ENCODE results near the gene SOX5.
A peak's percentile ranks its signal among the peaks of the same experiment; 100 is the strongest.

Gene SOX5

DNA sequence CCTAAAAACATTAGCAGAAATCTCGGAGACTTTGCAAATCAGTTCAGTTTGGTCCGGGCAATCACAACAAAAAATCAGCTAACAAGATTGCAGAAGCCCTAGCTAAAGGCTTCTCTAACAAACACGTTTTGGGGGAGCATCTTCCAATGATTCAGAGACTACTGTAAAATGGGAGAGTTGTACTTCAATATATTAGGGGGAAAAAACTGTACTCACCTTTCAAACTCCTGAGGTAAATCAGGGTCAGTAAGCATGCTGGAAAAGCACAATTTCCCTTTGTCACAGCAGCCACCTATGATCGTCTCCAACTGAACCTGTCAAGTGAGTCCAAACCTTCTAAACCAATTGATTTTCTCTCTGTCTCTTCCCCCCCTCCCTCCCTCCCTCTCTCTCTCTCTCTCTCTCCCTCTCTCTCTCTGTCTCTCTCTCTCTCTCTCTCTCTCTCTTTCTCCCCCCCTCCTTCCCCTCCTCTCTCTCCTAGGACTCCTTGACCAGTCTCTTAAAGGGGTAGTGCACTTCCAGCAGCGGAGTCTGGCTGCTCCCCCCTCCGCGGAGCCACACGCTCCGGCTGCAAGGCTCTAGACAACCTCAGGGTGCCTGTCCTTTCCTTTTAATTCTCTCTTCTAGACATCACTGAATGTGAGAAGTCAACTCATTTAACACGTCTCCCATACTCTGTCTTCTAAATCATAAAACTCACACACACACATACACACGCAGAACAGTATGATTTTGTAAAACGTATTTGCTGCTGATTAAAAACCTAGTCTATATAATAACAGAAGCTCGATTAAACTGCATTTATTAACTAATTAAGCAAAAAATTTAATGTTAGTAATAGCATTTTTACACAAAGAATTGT is at the start of gene SOX5:
Gene SOX5 (minus strand): TSS at position 323 of the 862 bp plus-strand sequence. CDS start 69 bp downstream, at position 254.
- no peak for TF ChIP-seq ZNF274 (IDR thresholded peaks at IDR 0.05; ENCODE audit: low read depth, low read length)
- H3K4me3 ChIP-seq (ENCODE audit: low read length), result peak within 1 kb of the TSS; percentile 65

GRCh38 chr12:23987046-23987445 is 37.6 kb upstream of the SOX5 start:
- no peak overlapping the region for H3K4me3 ChIP-seq (ENCODE audit: low read length)
- TF ChIP-seq ZNF274 (IDR thresholded peaks at IDR 0.05; ENCODE audit: low read depth, low read length), result no peak

GRCh38 chr12:23980826-23981225 is 31.4 kb upstream of the SOX5 start:
- TF ChIP-seq ZNF274 (IDR thresholded peaks at IDR 0.05; ENCODE audit: low read depth, low read length), result no peak
- H3K4me3 ChIP-seq (ENCODE audit: low read length), result no peak overlapping the region

DNA sequence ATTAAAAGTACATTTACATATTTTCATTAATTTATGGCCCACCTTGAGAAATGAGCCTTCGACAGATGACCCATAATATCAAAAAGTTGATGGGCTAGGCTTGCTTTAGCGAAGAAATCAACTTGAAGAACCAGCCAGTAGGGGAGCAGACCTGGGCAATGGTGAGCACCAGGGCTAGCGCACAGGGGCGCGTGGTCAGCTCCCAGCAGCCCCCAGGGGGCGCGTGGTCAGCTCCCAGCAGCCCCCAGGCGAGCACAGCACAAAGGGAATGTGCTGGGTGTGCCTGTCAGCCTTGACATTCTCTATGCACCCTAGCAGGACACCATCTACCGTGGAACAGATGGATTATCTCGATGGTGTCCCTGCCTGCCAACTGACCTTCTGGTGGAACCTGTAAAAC is 15.3 kb upstream of the SOX5 start:
- H3K4me3 ChIP-seq (ENCODE audit: low read length), result no peak overlapping the region
- TF ChIP-seq ZNF274 (IDR thresholded peaks at IDR 0.05; ENCODE audit: low read depth, low read length), result no peak

GRCh38 chr12:23959826-23960225 is 10.4 kb upstream of the SOX5 start:
- no peak overlapping the region for H3K4me3 ChIP-seq (ENCODE audit: low read length)
- no peak for TF ChIP-seq ZNF274 (IDR thresholded peaks at IDR 0.05; ENCODE audit: low read depth, low read length)

GRCh38 chr12:23954332-23954731 is 4.9 kb upstream of the SOX5 start:
- H3K4me3 ChIP-seq (ENCODE audit: low read length), result no peak overlapping the region

GRCh38 chr12:23952071-23952470 is 2.6 kb upstream of the SOX5 start:
- TF ChIP-seq ZNF274 (IDR thresholded peaks at IDR 0.05; ENCODE audit: low read depth, low read length), result no peak

More at GRCh38 chr12:23954332-23954731, 4.9 kb upstream of the SOX5 start:
- TF ChIP-seq ZNF274 (IDR thresholded peaks at IDR 0.05; ENCODE audit: low read depth, low read length), result no peak

GRCh38 chr12:23950775-23951451 is 1.4 kb upstream of the SOX5 start:
- TF ChIP-seq ZNF274 (IDR thresholded peaks at IDR 0.05; ENCODE audit: low read depth, low read length), result no peak
- H3K4me3 ChIP-seq (ENCODE audit: low read length), result peak overlapping the region; percentile 65

More at GRCh38 chr12:23952071-23952470, 2.6 kb upstream of the SOX5 start:
- H3K4me3 ChIP-seq (ENCODE audit: low read length), result no peak overlapping the region

DNA sequence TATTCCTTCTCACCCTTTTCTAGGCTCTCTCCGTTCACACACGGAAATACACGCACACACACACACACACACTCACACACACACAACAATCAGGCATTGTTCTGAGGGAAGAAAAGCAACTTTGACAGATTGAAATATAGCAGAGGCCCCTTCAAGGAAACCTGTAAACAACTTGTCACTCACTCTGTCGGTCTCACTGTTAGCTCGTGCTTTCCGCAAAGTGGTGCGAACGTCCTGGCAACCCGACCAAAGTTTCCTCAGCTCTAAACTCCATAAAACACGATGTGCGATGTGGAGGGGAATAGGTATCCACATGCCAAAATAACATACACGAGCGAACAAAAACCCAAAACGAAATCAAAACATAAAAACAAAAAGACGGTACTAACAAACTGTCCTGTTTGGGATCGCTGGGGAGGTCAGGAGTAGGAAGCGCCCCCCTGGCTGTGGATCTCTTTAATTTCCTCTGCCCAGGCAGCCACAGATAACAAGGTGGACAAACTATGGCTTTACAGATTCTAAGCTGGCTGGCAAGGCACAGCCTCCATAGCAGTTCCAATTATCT is 822 bp upstream of the SOX5 start:
- H3K4me3 ChIP-seq (ENCODE audit: low read length), result peak overlapping the region; percentile 65
- TF ChIP-seq ZNF274 (IDR thresholded peaks at IDR 0.05; ENCODE audit: low read depth, low read length), result no peak

GRCh38 chr12:23948291-23948690 is 1.2 kb downstream of the SOX5 start:
- no peak for TF ChIP-seq ZNF274 (IDR thresholded peaks at IDR 0.05; ENCODE audit: low read depth, low read length)
- H3K4me3 ChIP-seq (ENCODE audit: low read length), result no peak overlapping the region; the same call in 1 of the 2 replicates

- H3K4me3 ChIP-seq (ENCODE audit: low read length), result no peak overlapping the region
- no peak for TF ChIP-seq ZNF274 (IDR thresholded peaks at IDR 0.05; ENCODE audit: low read depth, low read length)
These were observed 2.1 kb downstream of the SOX5 start for GRCh38 chr12:23947395-23947794.

DNA sequence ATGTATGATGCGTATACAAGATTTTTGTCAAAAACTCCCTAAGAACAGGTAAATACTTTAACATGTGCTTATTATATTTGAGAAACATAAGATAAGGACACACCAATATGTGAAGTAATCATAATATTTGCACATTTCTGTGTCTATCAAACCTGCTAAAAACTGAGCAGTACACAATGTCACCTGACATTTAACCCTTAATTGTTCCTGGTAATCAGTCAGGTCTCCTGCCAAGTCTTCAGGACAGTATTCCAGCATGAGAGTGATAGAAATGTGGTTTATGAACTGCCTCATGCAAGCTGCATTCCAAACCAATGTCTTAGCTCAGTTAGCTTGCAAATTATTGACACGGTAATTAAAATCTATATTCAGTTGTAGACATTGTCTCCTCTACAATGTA is 4.2 kb downstream of the SOX5 start:
- H3K4me3 ChIP-seq (ENCODE audit: low read length), result no peak overlapping the region
- TF ChIP-seq ZNF274 (IDR thresholded peaks at IDR 0.05; ENCODE audit: low read depth, low read length), result no peak

GRCh38 chr12:23944067-23944466 is 5.4 kb downstream of the SOX5 start:
- TF ChIP-seq ZNF274 (IDR thresholded peaks at IDR 0.05; ENCODE audit: low read depth, low read length), result no peak
- no peak overlapping the region for H3K4me3 ChIP-seq (ENCODE audit: low read length)

DNA sequence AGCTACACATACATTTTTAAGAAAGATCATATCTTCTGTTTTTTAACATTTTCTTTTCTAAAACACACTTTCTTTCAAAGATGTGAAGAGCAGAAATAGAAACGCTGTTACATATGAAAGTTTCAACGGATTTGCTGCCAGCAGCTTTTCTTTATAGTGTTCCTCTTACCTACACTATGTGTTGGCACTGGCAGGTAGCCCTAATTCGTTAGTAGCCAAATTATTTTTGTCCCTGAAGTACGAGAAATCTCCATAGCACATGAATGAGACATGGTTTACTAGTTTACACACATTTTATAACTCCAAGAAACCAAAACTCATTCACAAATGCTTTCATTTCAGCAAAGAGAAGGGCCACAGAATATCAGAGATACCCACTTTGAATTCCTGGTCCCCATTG is 6.6 kb downstream of the SOX5 start:
- H3K4me3 ChIP-seq (ENCODE audit: low read length), result no peak overlapping the region
- no peak for TF ChIP-seq ZNF274 (IDR thresholded peaks at IDR 0.05; ENCODE audit: low read depth, low read length)

- no peak for TF ChIP-seq ZNF274 (IDR thresholded peaks at IDR 0.05; ENCODE audit: low read depth, low read length)
These were observed 7.7 kb downstream of the SOX5 start for GRCh38 chr12:23941780-23942179.

More at GRCh38 chr12:23941780-23942179, 7.7 kb downstream of the SOX5 start:
- H3K4me3 ChIP-seq (ENCODE audit: low read length), result no peak overlapping the region
